H1 (cell line): ENCODE measurements around the gene IQCC. TPM values are rescaled to one million over a fixed set of nuclear protein-coding genes. Genes with fewer than 3 reads are reported as not detected.

Experiments used
- MAX ChIP-seq: IDR thresholded peaks from 2 replicates; pipeline ENCODE4 v1.6.1; 2012; ENCODE audit warnings: inconsistent platforms
- polyA plus RNA-seq, 7 experiments: library from polyadenylated mRNA; depleted of rRNA in 3 of 7; stranded (reverse) in 5 of 7; unstranded in 2 of 7; fragments of >200 nt in 5 of 7; fragments of 200-250 nt in 2 of 7; gene quantifications; 1 replicate in 5 of 7; 2 replicates in 1 of 7; 4 replicates in 1 of 7; pipeline versions ENCODE4 v1.2.1 to v1.2.3, GENCODE V29; 2011 to 2013; ENCODE audit warnings: missing spikeins in 2 of 7, mixed read lengths in 2 of 7
- total RNA-seq: library from RNA; stranded (reverse); fragmentation: NEBNext Ultra II Directional; extraction: Animal tissue kit (Norgen Biotek cat#: 25700); gene quantifications from 2 replicates; pipeline ENCODE4 v1.2.1, GENCODE V29; 2021

The IQCC gene
- total and polyA plus RNA-seq, 2 of the 8 experiments (the other 6 are each of a cell fraction or from before 2014, with no cell fraction given): 2.5 to 4.2 TPM

GRCh38 chr1:32172621-32173245 is 32.7 kb upstream of the IQCC start (continued):
- TF ChIP-seq MAX: no peak
- TF ChIP-seq, all 59 proteins: peak for 0
